Mesenchymal stem cell (in vitro differentiated cells and primary cell): ENCODE measurements around the gene BARX1.
A peak's percentile ranks its signal among the peaks of the same experiment; 100 is the strongest.
"Not testable (repeated sequence)": the region's sequence is repeated elsewhere in the genome, so short reads cannot be mapped to it uniquely, and the experiment has no call there.

ENCODE experiments used
- DNase-seq: peaks from one replicate; pipeline ENCODE4 v3.0.0-alpha.2; 2013
- H2AFZ ChIP-seq: one replicate; pipeline ENCODE4 v1.6.1; 2013; ENCODE audit warnings: low read depth, mild to moderate bottlenecking, control low read depth, inconsistent platforms, low read length, moderate library complexity
- H2AK5ac ChIP-seq: 2 replicates; pipeline ENCODE4 v1.6.1; 2013; ENCODE audit warnings: low read length, moderate library complexity, mild to moderate bottlenecking, inconsistent platforms; ENCODE audit not compliant: severe bottlenecking
- H2BK120ac ChIP-seq: one replicate; pipeline ENCODE4 v1.6.1; 2013; ENCODE audit warnings: low read depth, mild to moderate bottlenecking, inconsistent platforms, low read length, moderate library complexity
- H2BK12ac ChIP-seq, 2 experiments: one replicate each; pipeline ENCODE4 v1.6.1; 2013; ENCODE audit warnings: inconsistent platforms in 2 of 2, low read length in 2 of 2, mild to moderate bottlenecking in 2 of 2, moderate library complexity in 2 of 2, control low read depth in 1 of 2
- H2BK15ac ChIP-seq: one replicate; pipeline ENCODE4 v1.6.1; 2013; ENCODE audit warnings: mild to moderate bottlenecking, low read depth, inconsistent platforms; ENCODE audit not compliant: poor library complexity, severe bottlenecking
- H2BK5ac ChIP-seq: 2 replicates; pipeline ENCODE4 v1.6.1; 2013; ENCODE audit warnings: low read depth, mild to moderate bottlenecking, low read length, control low read depth, inconsistent platforms; ENCODE audit not compliant: poor library complexity, severe bottlenecking
- H3K14ac ChIP-seq, 2 experiments: one replicate each; pipeline ENCODE4 v1.6.1; 2013; ENCODE audit warnings: inconsistent platforms in 2 of 2, low read length in 2 of 2, control low read depth in 1 of 2, mild to moderate bottlenecking in 1 of 2, moderate library complexity in 1 of 2
- H3K18ac ChIP-seq, 2 experiments: one replicate each; pipeline ENCODE4 v1.6.1; 2013; ENCODE audit warnings: inconsistent platforms in 2 of 2, low read length in 2 of 2, control low read depth in 1 of 2, low read depth in 1 of 2, mild to moderate bottlenecking in 1 of 2
- H3K23ac ChIP-seq, 2 experiments: one replicate each; pipeline ENCODE4 v1.6.1; 2013; ENCODE audit warnings: inconsistent platforms in 2 of 2, low read length in 2 of 2, mild to moderate bottlenecking in 2 of 2, moderate library complexity in 2 of 2, control low read depth in 1 of 2
- H3K27ac ChIP-seq: 2 replicates; pipeline ENCODE4 v1.5.1; 2013; ENCODE audit warnings: mild to moderate bottlenecking, moderate library complexity, low read length, control low read depth, inconsistent platforms; ENCODE audit not compliant: poor library complexity, severe bottlenecking
- H3K27me3 ChIP-seq, 2 experiments: 2 replicates each; pipeline versions ENCODE4 v1.6.1 to v1.7.0; 2013; ENCODE audit warnings: low read length in 2 of 2, mild to moderate bottlenecking in 2 of 2, moderate library complexity in 2 of 2, control low read depth in 1 of 2, inconsistent platforms in 1 of 2; ENCODE audit not compliant: control insufficient read depth in 1 of 2, insufficient read depth in 1 of 2
- H3K36me3 ChIP-seq, 2 experiments: 2 replicates each; pipeline versions ENCODE4 v1.6.1 to v1.7.0; 2013; ENCODE audit warnings: low read length in 2 of 2, control low read depth in 1 of 2, inconsistent platforms in 1 of 2, low read depth in 1 of 2, mild to moderate bottlenecking in 1 of 2; ENCODE audit not compliant: insufficient read depth in 2 of 2, control insufficient read depth in 1 of 2
- H3K4ac ChIP-seq, 2 experiments: one replicate each; pipeline ENCODE4 v1.6.1; 2013; ENCODE audit warnings: inconsistent platforms in 2 of 2, low read length in 2 of 2, mild to moderate bottlenecking in 2 of 2, moderate library complexity in 2 of 2, control low read depth in 1 of 2, low read depth in 1 of 2
- H3K4me1 ChIP-seq: 2 replicates; pipeline ENCODE4 v1.6.1; 2013; ENCODE audit warnings: low read depth, low read length, control low read depth; ENCODE audit not compliant: control insufficient read depth, insufficient read depth
- H3K4me2 ChIP-seq: 2 replicates; pipeline ENCODE4 v1.6.1; 2013; ENCODE audit warnings: low read length, mild to moderate bottlenecking, inconsistent platforms; ENCODE audit not compliant: poor library complexity, severe bottlenecking
- H3K4me3 ChIP-seq, 2 experiments: 2 replicates each; pipeline versions ENCODE4 v1.5.1 to v1.7.0; 2013; ENCODE audit warnings: low read length in 2 of 2, mild to moderate bottlenecking in 2 of 2, control low read depth in 1 of 2, low read depth in 1 of 2; ENCODE audit not compliant: insufficient read depth in 1 of 2
- H3K79me1 ChIP-seq: replicated peaks from 2 replicates; pipeline ENCODE4 v1.6.1; 2013; ENCODE audit warnings: mild to moderate bottlenecking, control low read depth, low read length, inconsistent platforms; ENCODE audit not compliant: poor library complexity, severe bottlenecking
- H3K9ac ChIP-seq: 2 replicates; pipeline ENCODE4 v1.7.0; 2013; ENCODE audit warnings: mild to moderate bottlenecking, low read length, moderate library complexity
- H3K9me3 ChIP-seq: 2 replicates; pipeline ENCODE4 v1.7.0; 2013; ENCODE audit warnings: mild to moderate bottlenecking, low read length; ENCODE audit not compliant: control insufficient read depth
- H4K8ac ChIP-seq: one replicate; pipeline ENCODE4 v1.6.1; 2013; ENCODE audit warnings: inconsistent platforms, mild to moderate bottlenecking, low read length, moderate library complexity
- H4K91ac ChIP-seq: one replicate; pipeline ENCODE4 v1.6.1; 2013; ENCODE audit warnings: mild to moderate bottlenecking, low read length, inconsistent platforms
- WGBS: methylation state at CpG from one replicate; pipeline ENCODE4 v1.1.7; 2013; ENCODE audit warnings: mixed read lengths; 5-methylcytosine and 5-hydroxymethylcytosine counted together

The BARX1 gene

GRCh38 chr9:93964685-93965084 is 9.5 kb upstream of the BARX1 start:
- H2BK12ac ChIP-seq = no peak overlapping the region
- no peak overlapping the region for H2BK15ac ChIP-seq
- H3K4me2 ChIP-seq = no peak overlapping the region
- no peaks in the 10 kb centered on the region for H3K36me3 ChIP-seq
- peak overlapping the region; percentile 54 for H2AK5ac ChIP-seq
- no peak overlapping the region for H2BK120ac ChIP-seq
- no peak overlapping the region for H2BK5ac ChIP-seq
- H3K23ac ChIP-seq = no peak overlapping the region
- no peaks in the 10 kb centered on the region for H3K9me3 ChIP-seq
- no peak overlapping the region for H3K27ac ChIP-seq
- H3K27me3 ChIP-seq = peaks cover 24 to 36% of the 10 kb centered on the region in 2 experiments
- H3K4ac ChIP-seq = no peak overlapping the region
- H3K4me3 ChIP-seq = no peak overlapping the region
- peaks cover 40% of the 10 kb centered on the region for H3K4me1 ChIP-seq
- H3K9ac ChIP-seq = no peak overlapping the region
- no peak overlapping the region for H3K18ac ChIP-seq
- 88% methylated on average over 4 of the region's 4 CpGs for WGBS
- H3K14ac ChIP-seq = no peak overlapping the region
- H2AFZ ChIP-seq = no peak overlapping the region
- no peak for DNase-seq
- no peak overlapping the region for H4K91ac ChIP-seq
- no peaks in the 10 kb centered on the region for H3K79me1 ChIP-seq
- no peak overlapping the region for H4K8ac ChIP-seq

GRCh38 chr9:93963969-93964368 is 8.8 kb upstream of the BARX1 start:
- H2BK120ac ChIP-seq = no peak overlapping the region
- no peak overlapping the region for H3K4ac ChIP-seq
- no peaks in the 10 kb centered on the region for H3K79me1 ChIP-seq
- no peak overlapping the region for H3K4me3 ChIP-seq
- no peaks in the 10 kb centered on the region for H3K9me3 ChIP-seq
- no peak overlapping the region for H2BK15ac ChIP-seq
- no peak overlapping the region for H3K23ac ChIP-seq
- H3K27me3 ChIP-seq = peaks cover 31 to 44% of the 10 kb centered on the region in 2 experiments
- H2BK12ac ChIP-seq = no peak overlapping the region
- H3K4me2 ChIP-seq = no peak overlapping the region
- H3K14ac ChIP-seq = no peak overlapping the region
- peak overlapping the region; percentile 56 for H3K27ac ChIP-seq
- H2AK5ac ChIP-seq = no peak overlapping the region
- H3K9ac ChIP-seq = no peak overlapping the region
- no peak overlapping the region for H3K18ac ChIP-seq
- no peak overlapping the region for H2BK5ac ChIP-seq
- no peak overlapping the region for H2AFZ ChIP-seq
- no peak for DNase-seq
- H3K4me1 ChIP-seq = peaks cover 42% of the 10 kb centered on the region
- H3K36me3 ChIP-seq = no peaks in the 10 kb centered on the region
- no peak overlapping the region for H4K8ac ChIP-seq
- WGBS = 55% methylated on average over 8 of the region's 8 CpGs
- H4K91ac ChIP-seq = no peak overlapping the region

GRCh38 chr9:93963489-93963888 is 8.3 kb upstream of the BARX1 start:
- H3K4me2 ChIP-seq, H3K27ac ChIP-seq, H3K36me3 ChIP-seq, H3K14ac ChIP-seq, H3K18ac ChIP-seq, DNase-seq, H2AK5ac ChIP-seq, H2AFZ ChIP-seq, H2BK5ac ChIP-seq, H3K79me1 ChIP-seq, H4K91ac ChIP-seq, H2BK120ac ChIP-seq, H3K4me3 ChIP-seq, H2BK12ac ChIP-seq, H2BK15ac ChIP-seq, H3K4ac ChIP-seq, H3K9me3 ChIP-seq, H3K23ac ChIP-seq, H4K8ac ChIP-seq: not testable (repeated sequence)
- H3K9ac ChIP-seq = peak overlapping the region; percentile 9
- H3K4me1 ChIP-seq = peaks cover 42% of the 10 kb centered on the region
- peaks cover 36 to 48% of the 10 kb centered on the region in 2 experiments for H3K27me3 ChIP-seq
- 56% methylated on average over 3 of the region's 3 CpGs for WGBS

GRCh38 chr9:93962561-93963440 is 7.6 kb upstream of the BARX1 start:
- no peak overlapping the region for H4K8ac ChIP-seq
- no peak overlapping the region for H3K4ac ChIP-seq
- H3K4me1 ChIP-seq = peaks cover 42% of the 10 kb centered on the region
- H3K4me3 ChIP-seq = no peak overlapping the region
- peak overlapping the region; percentile 32 for H2AFZ ChIP-seq
- H3K27ac ChIP-seq = no peak overlapping the region
- H3K27me3 ChIP-seq = peaks cover 42 to 55% of the 10 kb centered on the region in 2 experiments
- no peak overlapping the region for H3K14ac ChIP-seq
- no peak overlapping the region for H2AK5ac ChIP-seq
- no peaks in the 10 kb centered on the region for H3K79me1 ChIP-seq
- H2BK15ac ChIP-seq = no peak overlapping the region
- no peak overlapping the region for H2BK12ac ChIP-seq
- H4K91ac ChIP-seq = no peak overlapping the region
- H2BK120ac ChIP-seq = no peak overlapping the region
- H2BK5ac ChIP-seq = no peak overlapping the region
- WGBS = 23% methylated on average over 17 of the region's 22 CpGs
- H3K23ac ChIP-seq = no peak overlapping the region
- H3K36me3 ChIP-seq = no peaks in the 10 kb centered on the region
- H3K9me3 ChIP-seq = no peaks in the 10 kb centered on the region
- peak overlapping the region; percentile 9 for H3K9ac ChIP-seq
- DNase-seq = peak; percentile 82
- no peak overlapping the region for H3K18ac ChIP-seq
- H3K4me2 ChIP-seq = no peak overlapping the region
